ENCODE measurements around the gene ACSL1.
"Not testable (repeated sequence)": the region's sequence is repeated elsewhere in the genome, so short reads cannot be mapped to it uniquely, and the experiment has no call there.

ACSL1 gene

DNA sequence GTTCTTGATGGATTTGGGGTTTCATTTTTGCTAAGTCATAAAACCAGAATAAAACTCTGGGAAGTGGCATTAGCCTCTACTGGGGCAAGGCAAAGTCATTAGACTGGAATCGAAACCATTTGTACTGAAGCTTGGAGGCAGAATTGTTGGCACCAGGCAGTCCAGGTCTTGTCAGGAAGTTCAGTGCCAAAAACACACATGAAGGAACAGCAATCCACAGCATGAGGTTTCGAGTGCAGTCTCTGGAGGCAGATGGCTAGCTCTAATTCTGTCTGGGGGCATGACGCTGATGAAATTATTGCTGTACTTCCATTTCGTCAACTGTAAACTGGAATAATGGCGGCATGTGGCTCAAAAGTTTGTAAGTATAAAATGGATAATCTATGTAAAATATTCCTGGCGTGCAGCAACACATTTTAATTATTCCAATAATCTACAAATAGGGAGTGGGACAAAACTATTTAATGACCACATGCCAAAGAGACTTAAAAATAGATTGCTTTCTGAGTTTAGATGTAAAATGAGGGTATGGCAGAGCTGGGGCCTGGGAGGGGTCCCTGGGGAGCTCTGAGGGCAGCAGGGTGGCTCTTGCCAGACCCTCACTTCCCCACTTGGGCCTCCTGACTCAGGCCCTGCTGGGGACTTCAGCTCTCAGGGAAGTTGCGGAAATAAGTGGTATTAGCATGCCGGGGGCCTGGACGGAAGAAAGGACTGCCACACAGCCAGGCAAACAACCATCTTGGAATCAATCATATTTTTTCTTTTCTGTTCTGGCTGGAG lies 73.1 kb downstream of the ACSL1 start:
- DNase-seq (ENCODE audit: low read depth), result no peak

DNA sequence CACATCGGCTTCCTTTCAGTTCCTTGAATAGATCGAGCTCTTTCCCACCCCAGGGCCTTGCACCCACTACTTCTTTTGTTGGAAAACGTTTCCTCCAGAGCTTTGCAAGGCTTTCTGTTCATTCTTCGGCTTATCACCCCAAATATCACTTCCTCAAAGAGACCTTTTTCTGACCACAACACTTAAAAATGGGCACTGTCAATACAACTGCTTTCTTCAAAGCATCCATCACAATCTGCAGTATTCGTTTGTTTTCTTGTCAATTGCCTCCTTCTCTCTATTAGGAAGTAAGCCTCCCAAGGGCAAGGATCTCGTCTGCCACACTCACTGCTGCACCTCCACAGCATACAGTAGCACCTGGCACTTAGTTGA lies 74.2 kb downstream of the ACSL1 start:
- peak; percentile 60 for DNase-seq (ENCODE audit: low read depth)

DNA sequence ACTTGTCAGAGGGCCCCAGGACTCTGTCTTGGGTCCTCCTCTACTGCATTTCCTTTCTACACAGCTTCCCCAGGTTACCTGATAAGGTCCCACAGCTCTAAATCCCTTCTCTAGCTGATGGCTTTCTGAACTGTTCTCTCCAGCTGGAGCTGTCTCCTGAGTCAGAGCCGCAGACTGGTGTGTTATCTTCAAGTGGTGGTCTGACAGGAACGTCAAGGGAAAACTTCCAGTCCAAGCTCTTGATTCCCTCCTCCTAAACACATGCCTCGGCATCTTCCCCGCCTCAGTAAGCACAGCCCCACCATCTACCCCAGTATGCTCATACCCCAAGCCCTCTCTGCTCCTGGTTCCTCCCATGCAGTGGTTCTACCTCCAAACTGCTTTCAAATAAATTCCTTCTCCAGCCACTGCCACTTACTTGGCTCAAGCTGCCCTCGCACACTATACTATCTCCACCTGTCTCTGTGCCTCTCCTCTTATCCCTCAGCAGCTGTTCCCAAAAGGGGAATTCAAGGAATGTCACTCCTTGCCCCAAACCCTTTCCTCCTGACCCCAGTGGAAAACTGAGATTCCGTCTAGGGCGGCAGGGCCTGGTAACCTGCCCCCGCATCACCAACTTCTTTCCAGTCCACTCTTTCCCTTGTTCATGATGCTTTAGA lies 74.7 kb downstream of the ACSL1 start:
- no peak for DNase-seq (ENCODE audit: low read depth)

DNA sequence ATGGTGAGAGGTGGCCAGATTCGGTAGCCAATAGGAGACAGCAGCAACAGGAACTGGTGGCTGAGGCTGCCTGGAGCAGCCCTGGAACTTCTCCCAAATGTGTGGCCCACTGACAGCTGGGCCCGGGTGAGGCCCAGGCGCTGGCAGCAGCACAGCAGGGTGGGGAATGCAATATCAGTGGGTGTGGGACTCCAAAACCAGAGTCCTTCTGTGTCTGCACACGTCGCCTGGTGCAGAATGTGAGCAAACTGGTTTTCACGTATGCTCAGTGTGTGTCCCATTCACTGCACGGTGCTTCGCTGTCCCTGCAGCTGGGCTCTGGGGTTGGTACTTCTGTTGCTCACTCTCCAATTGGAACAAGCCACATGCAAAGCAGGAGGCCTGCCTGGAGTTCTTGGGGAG lies 77.5 kb downstream of the ACSL1 start:
- no peak for DNase-seq (ENCODE audit: low read depth)

DNA sequence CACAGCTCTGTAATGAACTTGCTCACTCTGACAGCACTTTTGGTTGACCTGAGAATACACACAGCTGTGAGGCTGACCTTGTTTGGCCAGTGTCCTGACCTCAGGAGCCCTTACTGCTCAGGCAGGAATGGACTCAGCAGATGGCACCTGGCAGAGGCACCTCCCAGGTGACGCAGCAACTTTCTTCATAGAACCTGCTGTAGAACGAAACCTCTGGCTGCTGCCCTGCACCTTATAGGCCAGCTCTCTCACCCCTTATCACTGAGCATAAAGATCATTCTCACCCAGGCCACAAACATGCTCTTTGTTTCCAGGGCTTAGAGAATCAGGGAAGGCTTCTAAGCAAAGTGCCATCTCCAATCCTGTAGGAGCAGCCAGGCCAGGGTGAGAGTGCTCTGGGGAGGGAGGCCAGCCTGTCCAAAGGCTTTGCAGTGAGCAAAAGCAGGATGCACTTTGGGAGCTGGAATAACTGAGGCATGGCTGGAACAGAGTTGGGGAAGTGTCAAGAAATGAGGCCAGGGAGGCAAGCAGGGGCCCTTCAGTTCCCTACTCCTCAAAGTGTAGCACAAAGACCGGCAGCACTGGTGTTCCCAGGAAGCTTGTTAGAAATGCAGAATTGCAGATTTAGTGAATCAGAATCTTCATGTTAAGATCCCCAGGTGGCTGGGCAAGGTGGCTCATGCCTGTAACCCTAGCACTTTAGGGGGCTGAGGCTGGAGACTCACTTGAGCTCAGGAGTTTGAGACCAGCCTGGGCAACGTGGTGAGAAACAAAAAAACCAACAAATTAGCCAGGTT lies 78.5 kb downstream of the ACSL1 start:
- DNase-seq (ENCODE audit: low read depth), result no peak

DNA sequence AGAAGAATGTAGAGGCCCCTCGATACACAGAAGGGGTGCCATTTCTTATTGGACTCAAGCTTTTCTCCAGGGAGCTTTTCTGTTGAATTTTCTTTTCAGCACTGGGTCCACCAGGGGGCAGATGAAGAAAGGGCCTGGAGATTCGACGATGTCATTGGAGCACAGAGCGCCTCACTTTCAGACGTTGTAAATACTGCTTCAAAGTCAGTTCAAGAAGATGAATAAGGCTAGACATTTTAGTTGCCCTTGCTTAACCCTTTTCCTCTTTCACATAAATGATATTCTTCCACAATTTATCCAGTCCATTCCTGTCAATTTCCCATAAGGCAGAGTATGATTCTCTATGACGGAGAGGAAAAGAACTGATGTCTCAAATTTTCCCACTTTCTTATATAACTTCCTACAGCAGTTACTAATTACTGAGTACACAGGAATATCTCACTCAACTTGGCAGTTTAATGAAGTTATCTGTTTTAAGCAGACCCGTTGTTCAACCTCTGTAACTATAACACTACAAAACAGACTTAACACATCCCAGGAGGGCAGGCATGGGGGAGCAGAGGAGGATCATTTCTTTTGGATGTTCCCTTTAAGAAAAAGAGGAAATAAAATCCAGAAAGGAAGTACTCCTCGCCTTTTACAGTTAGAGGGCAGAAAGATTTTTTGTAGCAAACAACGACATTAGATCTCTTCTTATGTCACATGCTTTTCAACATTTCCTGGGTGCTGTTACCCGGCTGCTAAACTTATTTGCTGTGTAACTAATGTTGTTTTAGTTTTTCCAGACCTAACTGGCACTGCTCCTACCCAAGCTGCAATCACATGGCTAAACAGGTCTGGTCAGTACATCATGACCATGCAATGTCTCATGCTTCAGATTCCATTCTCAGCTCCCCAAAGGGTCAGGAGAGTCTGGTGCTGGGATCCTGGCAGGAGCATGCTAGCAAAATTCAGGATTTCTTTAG lies 79.7 kb downstream of the ACSL1 start:
- no peak for DNase-seq (ENCODE audit: low read depth)

DNA sequence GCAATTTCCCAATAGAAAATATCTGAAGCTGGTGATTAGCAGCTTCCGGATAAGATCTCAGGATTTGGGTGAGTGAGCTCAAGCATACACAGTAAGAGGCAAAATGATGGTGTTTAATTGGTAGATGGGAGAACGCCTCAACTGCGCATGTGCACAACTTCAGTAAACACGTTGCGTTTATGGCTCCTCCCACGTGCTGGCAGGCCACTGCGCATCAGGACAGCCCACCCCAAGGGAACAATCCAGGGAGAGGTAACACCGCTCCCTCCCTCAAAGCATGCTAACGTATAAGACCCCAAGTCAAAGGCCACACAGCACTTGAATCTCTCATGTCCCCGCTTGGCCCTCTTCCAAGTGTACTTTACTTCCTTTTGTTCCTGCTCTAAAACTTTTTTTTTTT lies 81.5 kb downstream of the ACSL1 start:
- no peak for DNase-seq (ENCODE audit: low read depth)

DNA sequence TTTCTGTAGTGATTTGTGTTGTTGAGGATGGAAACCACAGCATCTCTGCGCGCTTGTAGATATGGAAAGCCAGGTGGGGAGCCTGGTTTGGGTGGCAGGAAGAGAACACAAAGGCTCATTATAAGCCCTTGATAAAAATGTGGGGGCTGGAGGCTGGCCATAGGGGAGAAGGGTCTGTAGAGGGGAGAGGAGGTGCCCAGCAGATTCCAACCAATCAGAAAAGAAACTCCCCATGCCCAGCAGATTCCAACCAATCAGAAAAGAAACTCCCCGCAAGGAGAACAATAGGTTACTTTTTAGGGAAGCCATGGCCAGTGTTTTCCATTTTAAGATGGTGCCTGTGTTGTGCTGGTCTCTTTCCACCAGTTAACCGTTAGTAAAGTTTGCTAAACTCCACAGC lies 82.1 kb downstream of the ACSL1 start:
- no peak for DNase-seq (ENCODE audit: low read depth)

DNA sequence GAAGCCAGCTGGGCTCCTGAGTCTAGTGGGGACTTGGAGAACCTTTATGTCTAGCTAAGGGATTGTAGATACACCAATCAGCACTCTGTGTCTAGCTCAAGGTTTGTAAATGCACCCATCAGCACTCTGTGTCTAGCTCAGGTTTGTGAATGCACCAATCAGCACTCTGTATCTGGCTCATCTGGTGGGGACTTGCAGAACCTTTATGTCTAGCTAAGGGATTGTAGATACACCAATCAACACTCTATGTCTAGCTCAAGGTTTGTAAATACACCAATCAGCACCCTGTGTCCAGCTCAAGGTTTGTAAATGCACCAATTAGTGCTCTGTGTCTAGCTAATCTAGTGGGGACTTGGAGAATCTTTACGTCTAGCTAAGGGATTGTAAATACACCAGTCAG lies 84.1 kb downstream of the ACSL1 start:
- DNase-seq (ENCODE audit: low read depth), result not testable (repeated sequence)

DNA sequence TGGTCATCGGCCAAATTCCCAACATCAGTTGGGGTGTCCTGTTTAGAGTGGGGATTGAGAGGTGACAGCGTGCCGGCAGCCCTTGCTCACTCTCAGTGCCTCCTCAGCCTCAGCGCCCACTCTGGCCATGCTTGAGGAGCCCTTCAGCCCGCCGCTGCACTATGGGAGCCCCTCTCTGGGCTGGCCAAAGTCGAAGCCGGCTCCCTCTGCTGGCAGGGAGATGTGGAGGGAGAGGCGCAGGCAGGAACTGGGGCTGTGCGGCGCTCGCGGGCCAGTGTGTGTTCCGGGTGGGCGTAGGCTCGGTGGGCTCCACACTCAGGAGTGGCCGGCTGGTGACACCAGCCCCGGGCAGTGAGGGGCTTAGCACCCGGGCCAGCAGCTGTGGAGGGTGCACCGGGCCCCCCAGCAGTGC lies 84.8 kb downstream of the ACSL1 start:
- no peak for DNase-seq (ENCODE audit: low read depth)

DNA sequence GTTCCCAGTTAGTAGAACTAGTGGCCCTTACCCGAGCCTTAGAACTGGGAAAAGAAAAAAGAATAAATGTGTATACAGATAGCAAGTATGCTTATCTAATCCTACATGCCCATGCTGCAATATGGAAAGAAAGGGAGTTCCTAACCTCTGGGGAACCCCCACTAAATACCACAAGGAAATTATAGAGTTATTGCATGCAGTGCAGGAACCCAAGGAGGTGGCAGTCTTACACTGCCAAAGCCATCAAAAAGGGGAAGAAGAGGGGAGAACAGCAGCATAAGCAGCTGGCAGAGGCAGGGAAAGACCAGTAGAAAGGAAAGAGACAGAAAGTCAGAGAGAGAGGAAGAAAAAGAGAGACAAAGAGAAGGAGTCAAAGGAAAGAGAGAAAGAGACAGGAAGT lies 86.2 kb downstream of the ACSL1 start:
- DNase-seq (ENCODE audit: low read depth), result not testable (repeated sequence)

DNA sequence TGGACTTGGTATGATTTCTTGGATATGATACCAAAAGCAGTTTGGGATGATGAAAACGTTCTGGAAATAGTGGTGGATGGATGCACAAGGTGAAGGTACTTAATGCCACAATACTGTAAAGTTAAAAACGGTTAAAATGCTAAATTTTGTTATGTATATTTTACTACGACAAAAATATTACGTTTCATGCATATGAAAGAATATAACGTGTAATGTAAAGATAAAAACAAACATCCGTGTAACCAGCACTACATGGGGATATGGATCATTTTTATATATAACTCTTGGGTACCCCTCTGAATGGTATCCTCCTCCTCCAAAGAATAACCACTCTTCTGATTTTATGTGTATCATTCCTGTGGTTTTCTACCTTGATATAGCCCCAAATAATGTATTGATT lies 91.0 kb downstream of the ACSL1 start:
- no peak for DNase-seq (ENCODE audit: low read depth)

DNA sequence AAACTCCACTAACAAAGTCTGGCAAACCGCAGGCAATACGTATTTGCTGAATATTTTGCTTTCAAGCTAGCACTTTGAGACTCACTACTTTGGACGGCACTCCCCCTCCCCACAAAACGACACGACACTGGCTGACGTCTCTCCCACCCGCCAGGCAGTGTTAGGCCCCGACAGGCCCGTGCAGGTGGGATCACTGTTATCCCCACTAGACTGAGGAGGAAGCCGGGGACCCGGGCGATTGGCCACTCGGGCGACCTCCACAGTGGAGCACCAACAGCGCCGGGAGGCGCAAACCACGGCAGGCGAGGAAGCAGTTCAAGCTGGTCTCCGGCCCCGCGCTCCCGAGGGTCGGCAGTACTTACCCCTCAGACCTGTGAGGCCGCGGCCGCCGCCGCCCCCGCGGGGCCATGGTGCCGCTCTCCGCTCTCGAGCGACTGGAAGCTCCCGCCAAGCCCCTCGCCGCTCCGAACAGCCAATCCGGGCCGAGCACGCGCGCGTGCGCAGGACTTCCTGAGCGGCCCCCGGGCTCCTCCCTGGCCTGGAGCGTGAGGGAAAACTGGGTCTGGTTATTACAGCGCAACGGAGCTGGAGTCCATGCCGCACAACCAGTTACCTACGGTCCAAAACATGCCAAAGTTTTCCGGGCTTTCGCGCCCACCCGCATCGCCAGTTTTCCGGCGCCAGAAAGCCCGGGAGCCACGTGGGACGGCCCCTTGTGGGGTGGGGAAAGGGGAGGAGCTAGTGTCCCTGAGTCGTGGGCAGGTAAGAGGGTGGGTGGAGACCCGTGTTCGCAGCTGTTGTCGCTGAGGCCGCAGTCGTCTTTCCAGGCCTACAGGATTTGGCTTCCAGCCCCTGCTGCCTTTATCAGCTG lies 91.9 kb downstream of the ACSL1 start, which contains the start of gene CENPU:
TSS of gene CENPU (minus strand) at position 443 of the 871 bp plus-strand sequence. CDS start at position 409, 34 bp downstream.
- DNase-seq (ENCODE audit: low read depth), result peak; percentile 98

DNA sequence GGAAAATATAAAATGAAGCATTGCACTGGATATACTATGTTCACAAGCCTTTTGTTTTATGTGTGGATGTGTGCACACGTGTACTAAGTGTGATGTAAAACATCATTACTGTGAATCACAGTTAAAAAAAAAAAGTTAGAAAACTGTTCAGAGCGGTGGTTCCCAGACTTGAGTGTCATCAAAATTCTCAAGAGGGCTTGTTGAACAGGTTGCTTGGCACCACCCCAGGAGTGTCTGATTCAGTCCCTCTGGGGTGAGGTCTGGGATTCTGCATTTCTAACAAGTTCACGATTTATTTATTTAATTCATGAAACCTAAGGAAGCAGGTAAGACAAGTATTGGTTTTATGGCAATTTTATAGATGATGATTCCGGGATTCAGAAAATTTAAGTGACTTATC lies 93.6 kb downstream of the ACSL1 start:
- DNase-seq (ENCODE audit: low read depth), result no peak

DNA sequence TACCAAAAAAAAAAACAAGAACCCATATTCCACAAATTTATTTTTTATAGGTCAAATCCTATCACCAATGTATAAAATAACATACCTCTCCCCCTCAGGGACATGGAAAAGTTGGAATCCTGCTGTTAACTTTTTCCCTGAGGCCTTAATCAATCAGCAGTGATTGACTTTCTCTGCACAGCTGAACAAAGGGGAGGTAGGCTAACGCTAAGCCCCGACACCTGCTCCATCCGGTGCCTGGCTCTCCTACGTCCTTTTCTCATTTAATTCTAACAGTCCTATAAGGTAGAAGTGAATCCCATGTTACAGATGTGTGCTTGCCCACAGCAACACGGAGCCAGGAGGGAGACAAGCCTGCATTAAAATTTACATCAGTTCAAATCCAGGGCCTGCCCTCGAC lies 94.7 kb downstream of the ACSL1 start:
- no peak for DNase-seq (ENCODE audit: low read depth)

DNA sequence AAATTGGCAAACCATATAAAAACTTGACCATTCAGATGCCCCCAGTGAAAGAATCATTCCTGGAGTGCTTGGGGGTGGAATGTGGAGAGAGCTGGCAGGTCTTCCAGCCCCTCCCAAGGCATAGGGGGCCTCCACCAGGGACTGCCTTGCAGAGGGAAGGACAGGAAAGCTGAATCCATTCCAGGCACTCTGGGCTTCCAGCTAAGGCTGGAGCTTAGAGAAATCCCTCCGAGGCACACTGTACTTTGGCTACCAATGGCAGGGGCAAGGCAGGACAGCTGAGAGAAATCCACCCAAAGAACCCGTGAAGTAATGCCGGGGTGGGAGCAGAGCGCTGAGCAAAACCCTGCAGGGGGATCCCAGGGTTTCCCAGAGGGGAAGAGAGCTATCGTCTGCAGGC lies 95.8 kb downstream of the ACSL1 start:
- no peak for DNase-seq (ENCODE audit: low read depth)

DNA sequence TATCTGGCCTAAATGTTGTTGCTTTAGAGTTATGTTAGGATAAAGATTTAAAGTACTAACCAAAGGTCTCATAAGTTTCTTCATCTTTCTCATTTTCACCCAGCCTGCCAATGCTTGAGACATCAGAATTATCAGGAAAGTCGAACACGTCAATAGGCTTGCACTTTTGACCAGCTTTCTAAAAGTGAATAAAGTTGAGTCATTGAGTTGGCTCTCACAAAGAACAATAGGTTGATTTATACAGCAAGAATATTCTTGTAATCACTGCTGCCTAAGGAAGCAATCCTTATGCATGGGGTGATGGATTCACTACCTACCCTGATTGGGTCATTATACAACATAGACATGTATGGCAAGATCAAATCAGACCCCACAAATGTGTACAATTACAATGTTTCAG lies 96.9 kb downstream of the ACSL1 start:
- no peak for DNase-seq (ENCODE audit: low read depth)

DNA sequence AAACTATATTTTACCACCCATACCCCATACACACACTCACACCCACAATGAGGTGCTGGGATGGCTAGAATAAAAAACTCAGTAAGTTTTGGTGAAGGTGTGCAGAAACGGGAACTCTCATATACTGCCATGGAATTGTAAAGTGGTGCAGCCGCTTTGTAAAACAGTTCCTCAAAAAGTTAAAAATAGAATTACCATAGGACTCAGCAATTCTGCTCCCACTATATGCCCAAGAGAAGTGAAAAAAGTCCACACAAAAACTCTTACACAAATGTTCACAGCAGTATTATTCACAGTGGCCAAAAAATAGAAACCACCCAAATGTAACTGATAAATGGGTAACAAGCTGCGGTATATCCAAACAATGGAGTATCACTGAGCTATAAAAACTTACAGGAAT lies 98.3 kb downstream of the ACSL1 start:
- DNase-seq (ENCODE audit: low read depth), result no peak

DNA sequence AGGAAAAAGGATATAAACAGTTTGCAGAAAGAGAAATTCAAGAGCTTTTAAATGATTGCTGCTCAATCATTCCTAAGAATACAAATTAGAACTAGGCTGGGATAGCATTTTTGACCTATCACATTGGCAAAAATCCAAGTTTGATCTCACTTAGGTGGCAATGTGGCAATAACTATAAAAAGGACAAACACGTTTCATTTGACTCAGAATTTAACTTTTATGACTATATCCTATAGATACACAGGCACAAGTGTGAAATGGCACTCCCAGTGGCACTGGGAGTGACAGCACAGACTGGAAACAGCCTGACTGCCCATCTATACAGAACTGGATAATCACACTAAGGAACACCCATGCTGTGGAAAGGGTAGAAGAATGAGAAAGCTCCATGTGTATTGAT lies 103.0 kb downstream of the ACSL1 start:
- DNase-seq (ENCODE audit: low read depth), result no peak

DNA sequence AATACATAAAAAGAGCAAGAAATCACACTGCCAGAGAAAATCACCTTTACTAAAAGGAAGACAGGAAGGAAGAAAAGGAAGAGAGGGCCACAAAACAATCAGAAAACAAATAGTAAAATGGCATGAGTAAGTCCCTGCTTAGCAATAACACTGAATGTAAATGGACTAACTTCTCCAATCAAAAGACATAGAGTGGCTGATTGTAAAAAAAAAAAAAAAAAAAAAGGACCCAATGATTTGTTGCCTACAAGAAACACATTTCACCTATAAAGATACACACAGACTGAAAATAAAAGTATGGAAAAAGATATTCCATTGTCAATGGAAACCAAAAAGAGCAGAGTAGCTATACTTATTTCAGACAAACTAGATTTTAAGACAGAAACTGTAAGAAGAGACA lies 104.5 kb downstream of the ACSL1 start:
- DNase-seq (ENCODE audit: low read depth), result no peak

DNA sequence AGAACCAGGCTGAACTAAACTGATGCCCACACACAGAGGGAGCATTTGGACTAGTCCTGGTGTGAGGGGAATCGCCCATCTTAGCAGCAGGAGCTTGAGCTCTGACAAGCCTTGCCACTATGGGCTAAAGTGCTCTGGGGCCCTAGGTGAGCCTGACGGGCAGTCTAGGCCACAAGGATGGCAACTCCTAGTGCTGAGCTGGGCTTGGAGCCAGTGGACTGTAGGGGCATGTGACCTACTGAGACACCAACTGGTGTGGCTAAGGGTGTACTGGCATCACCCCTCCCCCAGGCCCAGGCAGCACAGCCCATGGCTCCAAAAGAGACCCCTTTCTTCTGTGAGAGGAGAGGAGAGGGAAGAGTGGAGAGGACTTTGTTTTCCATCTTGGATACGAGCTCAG lies 106.4 kb downstream of the ACSL1 start:
- no peak for DNase-seq (ENCODE audit: low read depth)
